BE2C (cell line): ENCODE measurements around the gene SMYD2.

ENCODE experiments used
- DNase-seq: peaks from one replicate; pipeline ENCODE4 v3.0.0-alpha.2; 2020
- H3K27me3 ChIP-seq: fragments of 250-450 bp; sonication (Bioruptor Pico); 2 replicates; pipeline ENCODE4 v1.5.1; 2020; ENCODE audit warnings: mild to moderate bottlenecking
- H3K36me3 ChIP-seq: fragments of 250-450 bp; sonication (Bioruptor Pico); 2 replicates; pipeline ENCODE4 v1.5.1; 2020; ENCODE audit warnings: mild to moderate bottlenecking
- H3K4me1 ChIP-seq: fragments of 250-450 bp; sonication (Bioruptor Pico); 2 replicates; pipeline ENCODE4 v1.5.1; 2020
- H3K4me3 ChIP-seq: 2 replicates; pipeline ENCODE4 v1.5.1; 2011; ENCODE audit warnings: low read depth, low read length
- H3K9me3 ChIP-seq: fragments of 250-450 bp; sonication (Bioruptor Pico); 2 replicates; pipeline ENCODE4 v1.5.1; 2020
- TF ChIP-seq, protein P1 (sequence below): IDR thresholded peaks from 2 replicates; pipeline ENCODE4 v1.5.1; 2012; ENCODE audit warnings: mild to moderate bottlenecking, low read depth, low read length

SMYD2 gene

DNA sequence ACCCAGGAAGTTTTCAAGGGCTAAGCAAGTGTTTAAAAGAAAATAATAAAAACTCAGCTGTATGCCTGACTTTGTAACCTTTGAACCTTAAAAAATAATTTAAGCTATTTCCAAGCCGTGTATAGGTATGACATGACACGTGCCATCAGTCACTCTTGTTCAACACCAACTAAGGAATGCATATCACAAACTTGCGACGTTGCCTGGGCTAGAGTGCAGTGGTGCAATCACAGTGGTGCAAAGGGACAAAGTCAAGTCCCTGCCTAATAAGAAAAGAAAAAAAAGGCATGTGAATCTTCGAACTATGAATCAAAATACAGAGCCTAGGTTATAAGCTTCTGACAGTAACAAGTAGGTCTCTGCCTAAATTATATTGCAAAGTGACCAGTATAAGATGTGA, 79.2 kb downstream of the SMYD2 start:
- TF ChIP-seq, protein P1, sequence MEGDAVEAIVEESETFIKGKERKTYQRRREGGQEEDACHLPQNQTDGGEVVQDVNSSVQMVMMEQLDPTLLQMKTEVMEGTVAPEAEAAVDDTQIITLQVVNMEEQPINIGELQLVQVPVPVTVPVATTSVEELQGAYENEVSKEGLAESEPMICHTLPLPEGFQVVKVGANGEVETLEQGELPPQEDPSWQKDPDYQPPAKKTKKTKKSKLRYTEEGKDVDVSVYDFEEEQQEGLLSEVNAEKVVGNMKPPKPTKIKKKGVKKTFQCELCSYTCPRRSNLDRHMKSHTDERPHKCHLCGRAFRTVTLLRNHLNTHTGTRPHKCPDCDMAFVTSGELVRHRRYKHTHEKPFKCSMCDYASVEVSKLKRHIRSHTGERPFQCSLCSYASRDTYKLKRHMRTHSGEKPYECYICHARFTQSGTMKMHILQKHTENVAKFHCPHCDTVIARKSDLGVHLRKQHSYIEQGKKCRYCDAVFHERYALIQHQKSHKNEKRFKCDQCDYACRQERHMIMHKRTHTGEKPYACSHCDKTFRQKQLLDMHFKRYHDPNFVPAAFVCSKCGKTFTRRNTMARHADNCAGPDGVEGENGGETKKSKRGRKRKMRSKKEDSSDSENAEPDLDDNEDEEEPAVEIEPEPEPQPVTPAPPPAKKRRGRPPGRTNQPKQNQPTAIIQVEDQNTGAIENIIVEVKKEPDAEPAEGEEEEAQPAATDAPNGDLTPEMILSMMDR = no peak
- H3K9me3 ChIP-seq = no peaks in the 10 kb centered on the region
- H3K36me3 ChIP-seq = no peaks in the 10 kb centered on the region
- H3K4me1 ChIP-seq = no peaks in the 10 kb centered on the region
- H3K27me3 ChIP-seq = peaks cover 36% of the 10 kb centered on the region; the same call in 1 of the 2 replicates
- DNase-seq = no peak
- no peak overlapping the region for H3K4me3 ChIP-seq

DNA sequence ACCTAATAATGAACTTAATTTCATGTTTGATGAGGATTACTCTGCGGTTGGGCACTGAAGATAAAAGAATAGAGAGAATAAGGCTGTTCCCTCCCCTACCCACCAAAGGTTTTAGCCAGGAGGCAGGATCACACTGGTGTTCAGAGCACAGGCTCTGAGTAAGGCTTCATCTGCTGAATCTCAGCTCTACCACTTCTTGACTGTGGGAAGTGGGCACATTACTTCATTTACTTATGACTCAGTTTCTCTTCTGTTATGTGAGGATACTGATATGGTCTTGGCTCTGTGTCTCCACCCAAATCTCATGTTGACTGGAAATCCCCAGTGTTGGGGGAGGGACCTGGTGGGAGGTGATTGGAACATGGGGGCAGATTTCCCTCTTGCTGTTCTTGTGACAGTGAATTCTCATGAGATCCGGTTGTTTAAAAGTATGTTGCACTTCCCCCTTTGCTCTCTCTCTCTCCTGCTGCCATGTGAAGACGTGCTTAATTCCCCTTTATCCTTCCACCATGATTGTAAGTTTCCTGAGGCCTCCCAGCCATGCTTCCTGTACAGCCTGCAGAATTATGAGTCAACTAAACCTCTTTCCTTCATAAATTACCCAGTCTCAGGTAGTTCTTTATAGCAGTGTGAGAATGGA, 79.7 kb downstream of the SMYD2 start:
- DNase-seq = no peak
- TF ChIP-seq, protein P1 = no peak
- no peaks in the 10 kb centered on the region for H3K4me1 ChIP-seq
- H3K4me3 ChIP-seq = no peak overlapping the region
- H3K9me3 ChIP-seq = no peaks in the 10 kb centered on the region
- H3K36me3 ChIP-seq = no peaks in the 10 kb centered on the region
- H3K27me3 ChIP-seq = peaks cover 32% of the 10 kb centered on the region; the same call in 1 of the 2 replicates

DNA sequence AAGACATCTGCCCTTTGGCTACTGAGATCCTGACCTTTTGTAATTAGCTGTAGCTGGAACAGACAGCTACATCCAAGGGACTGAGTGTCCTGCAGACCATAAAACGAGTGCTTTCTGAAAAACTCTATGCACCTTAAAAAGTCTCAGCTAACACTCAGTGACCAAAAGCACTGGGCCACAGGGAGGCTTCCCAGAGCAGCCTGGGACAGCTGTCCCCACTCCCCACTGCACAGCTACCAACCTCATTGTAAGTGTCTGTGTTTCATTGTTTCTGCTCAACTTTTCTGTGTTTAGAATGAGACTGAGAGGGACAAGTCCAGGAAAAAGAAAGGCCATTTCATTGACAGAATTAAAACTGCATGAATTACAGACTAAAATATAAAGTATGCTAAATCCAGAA, 80.7 kb downstream of the SMYD2 start:
- TF ChIP-seq, protein P1 = no peak
- Histone ChIP-seq H3K36me3 (no peaks in the 10 kb centered on the region), H3K9me3 (no peaks in the 10 kb centered on the region), H3K4me1 (no peaks in the 10 kb centered on the region), H3K4me3 (no peak overlapping the region), H3K27me3 (peaks cover 34% of the 10 kb centered on the region; the same call in 1 of the 2 replicates)
- DNase-seq = no peak

DNA sequence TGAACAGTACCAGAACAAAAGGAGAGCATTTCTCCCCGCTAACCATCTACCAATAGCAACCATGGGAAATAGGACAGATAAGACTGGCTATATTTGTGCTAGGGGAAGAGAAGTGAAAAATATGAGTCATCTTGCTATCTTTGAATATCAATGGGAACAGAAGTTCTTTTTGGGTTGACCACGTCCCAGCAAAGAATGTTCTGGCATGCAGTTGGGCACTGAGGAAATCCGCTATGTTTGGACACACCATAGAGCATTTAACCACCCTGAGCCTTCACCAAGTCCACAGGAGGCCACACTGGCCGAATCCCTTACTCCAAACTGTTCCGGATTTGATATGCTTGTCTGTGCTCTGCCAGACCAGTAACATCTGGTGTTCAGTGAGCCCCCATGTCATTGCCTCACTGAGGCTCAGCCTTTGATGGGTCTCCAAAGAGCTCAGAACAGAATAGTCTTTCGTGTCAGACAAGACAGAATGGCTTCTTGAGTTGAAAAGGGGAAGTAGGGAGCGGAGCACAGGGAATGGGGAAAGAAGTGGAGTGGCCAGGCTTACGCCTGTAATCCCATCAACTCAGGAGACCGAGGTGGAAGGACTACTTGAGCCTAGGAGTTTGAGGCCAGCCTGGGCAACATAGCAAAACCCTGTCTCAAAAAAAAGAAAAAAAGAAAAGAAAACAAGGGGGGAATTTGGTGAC, 81.4 kb downstream of the SMYD2 start:
- peaks cover 34% of the 10 kb centered on the region; the same call in 1 of the 2 replicates for H3K27me3 ChIP-seq
- H3K36me3 ChIP-seq = no peaks in the 10 kb centered on the region
- no peak for DNase-seq
- TF ChIP-seq, protein P1 = no peak
- no peaks in the 10 kb centered on the region for H3K4me1 ChIP-seq
- no peaks in the 10 kb centered on the region for H3K9me3 ChIP-seq
- H3K4me3 ChIP-seq = no peak overlapping the region

DNA sequence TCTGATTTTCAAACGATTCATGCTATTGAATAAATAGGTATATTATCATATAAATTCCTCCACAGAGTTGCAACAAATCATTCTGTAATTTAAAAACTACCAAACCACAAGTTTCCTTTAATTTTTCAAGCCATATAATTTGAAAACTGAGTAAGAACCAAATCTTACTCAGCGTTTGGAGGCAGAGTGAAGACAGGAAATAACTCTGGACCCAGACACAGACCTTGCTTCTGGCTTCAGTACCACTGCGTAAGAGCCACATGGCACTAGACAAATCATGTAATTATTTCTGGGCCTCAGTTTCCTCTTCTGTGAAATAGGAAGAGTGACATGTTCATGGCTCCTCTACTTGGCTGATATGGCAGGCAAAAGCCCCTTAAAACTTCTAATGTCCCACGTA, 82.4 kb downstream of the SMYD2 start:
- Histone ChIP-seq H3K36me3 (no peaks in the 10 kb centered on the region), H3K27me3 (peaks cover 34% of the 10 kb centered on the region; the same call in 1 of the 2 replicates), H3K9me3 (no peaks in the 10 kb centered on the region), H3K4me1 (no peaks in the 10 kb centered on the region), H3K4me3 (no peak overlapping the region)
- TF ChIP-seq, protein P1 = no peak
- no peak for DNase-seq

DNA sequence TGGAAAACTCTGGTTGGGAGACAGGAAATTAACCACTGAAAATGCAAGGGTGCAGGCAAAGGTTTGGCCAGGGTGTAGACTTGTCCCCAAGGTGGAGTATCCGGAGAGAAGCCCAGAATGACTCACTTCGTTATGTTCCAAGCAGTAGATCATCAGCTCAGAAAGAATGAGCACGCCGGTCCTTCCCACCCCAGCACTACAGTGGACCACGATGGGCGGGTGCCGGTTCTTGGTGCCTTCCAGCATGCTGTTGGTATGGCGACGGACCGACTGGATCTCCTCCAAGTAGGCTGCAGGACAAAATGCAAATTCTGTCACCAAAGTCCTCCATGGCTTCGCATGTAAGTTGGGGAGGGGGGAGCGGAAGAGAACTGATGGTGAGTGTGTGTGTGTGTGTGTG, 83.4 kb downstream of the SMYD2 start:
- peaks cover 34% of the 10 kb centered on the region; the same call in 1 of the 2 replicates for H3K27me3 ChIP-seq
- H3K36me3 ChIP-seq = no peaks in the 10 kb centered on the region
- TF ChIP-seq, protein P1 = no peak
- DNase-seq = no peak
- H3K9me3 ChIP-seq = no peaks in the 10 kb centered on the region
- no peak overlapping the region for H3K4me3 ChIP-seq
- no peaks in the 10 kb centered on the region for H3K4me1 ChIP-seq
